ENCODE measurements around the gene RPAP3. TPM values are rescaled to one million over a fixed set of nuclear protein-coding genes. Genes with fewer than 3 reads are reported as not detected.

RPAP3 gene
- total RNA-seq, result 61.2 and 64.9 TPM in 2 replicates

- H3K27ac Mint-ChIP-seq, result peak within 1 kb of the TSS; percentile 98
- H3K9me3 Mint-ChIP-seq, result no peaks in the 10 kb centered on the region
- DNase-seq (ENCODE audit: low spot score), result peak; percentile 97
- intact Hi-C loops (cut with micrococcal nuclease), result loop anchor here (1.0 to 10.0 kb wide), 16 partner anchors 10 to 1713 kb away; partner anchors contain the start of genes ASB8, CCDC184, CCNT1 and HDAC7
- peaks cover 58% of the 10 kb centered on the region for H3K4me1 Mint-ChIP-seq (ENCODE audit: low read depth)
- H3K36me3 Mint-ChIP-seq (ENCODE audit: low read depth), result peaks cover 12% of the 10 kb centered on the region
- H3K27me3 Mint-ChIP-seq (ENCODE audit: insufficient read depth), result no peaks in the 10 kb centered on the region
- H3K4me3 Mint-ChIP-seq, result peak within 1 kb of the TSS; percentile 97
Observed at GRCh38 chr12:47705566-47706425, at the start of gene RPAP3. Gene RPAP3 (minus strand): TSS chr12:47706030. CDS start chr12:47702840, 3,190 bp downstream.

- Mint-ChIP-seq H3K36me3 (ENCODE audit: low read depth) (no peaks in the 10 kb centered on the region), H3K27me3 (ENCODE audit: insufficient read depth) (no peaks in the 10 kb centered on the region), H3K27ac (peak overlapping the region; percentile 42), H3K4me1 (ENCODE audit: low read depth) (peaks cover 54% of the 10 kb centered on the region), H3K9me3 (no peaks in the 10 kb centered on the region), H3K4me3 (no peak overlapping the region)
- no peak for DNase-seq (ENCODE audit: low spot score)
- intact Hi-C loops (cut with micrococcal nuclease), result loop anchor here (1.0 to 10.0 kb wide), 3 partner anchors 13 to 720 kb away; no protein-coding TSS in a partner anchor
Observed at GRCh38 chr12:47754881-47755280, 49.1 kb upstream of the RPAP3 start.

GRCh38 chr12:47754126-47754525, 48.3 kb upstream of the RPAP3 start:
- no peaks in the 10 kb centered on the region for H3K9me3 Mint-ChIP-seq
- H3K4me1 Mint-ChIP-seq (ENCODE audit: low read depth), result peaks cover 46% of the 10 kb centered on the region
- H3K4me3 Mint-ChIP-seq, result no peak overlapping the region
- no peaks in the 10 kb centered on the region for H3K36me3 Mint-ChIP-seq (ENCODE audit: low read depth)
- no peaks in the 10 kb centered on the region for H3K27me3 Mint-ChIP-seq (ENCODE audit: insufficient read depth)
- intact Hi-C loops (cut with micrococcal nuclease), result loop anchor here (1.0 to 10.0 kb wide), 2 partner anchors 12 to 719 kb away; no protein-coding TSS in a partner anchor
- H3K27ac Mint-ChIP-seq, result no peak overlapping the region
- no peak for DNase-seq (ENCODE audit: low spot score)

- DNase-seq (ENCODE audit: low spot score), result no peak
- H3K27ac Mint-ChIP-seq, result peak overlapping the region; percentile 55
- peaks cover 45% of the 10 kb centered on the region for H3K4me1 Mint-ChIP-seq (ENCODE audit: low read depth)
- H3K27me3 Mint-ChIP-seq (ENCODE audit: insufficient read depth), result no peaks in the 10 kb centered on the region
- no peaks in the 10 kb centered on the region for H3K9me3 Mint-ChIP-seq
- intact Hi-C loops (cut with micrococcal nuclease), result loop anchor here (1.0 to 10.0 kb wide), 2 partner anchors 11 to 719 kb away; no protein-coding TSS in a partner anchor
- H3K4me3 Mint-ChIP-seq, result no peak overlapping the region
- H3K36me3 Mint-ChIP-seq (ENCODE audit: low read depth), result no peaks in the 10 kb centered on the region
Observed at GRCh38 chr12:47753021-47754001, 47.5 kb upstream of the RPAP3 start.

GRCh38 chr12:47752552-47752951, 46.7 kb upstream of the RPAP3 start:
- no peak overlapping the region for H3K4me3 Mint-ChIP-seq
- no peaks in the 10 kb centered on the region for H3K9me3 Mint-ChIP-seq
- no peaks in the 10 kb centered on the region for H3K36me3 Mint-ChIP-seq (ENCODE audit: low read depth)
- intact Hi-C loops (cut with micrococcal nuclease), result loop anchor here (10.0 kb wide), 1 partner anchor 718 kb away; no protein-coding TSS in a partner anchor
- H3K27ac Mint-ChIP-seq, result no peak overlapping the region
- H3K27me3 Mint-ChIP-seq (ENCODE audit: insufficient read depth), result no peaks in the 10 kb centered on the region
- peaks cover 43% of the 10 kb centered on the region for H3K4me1 Mint-ChIP-seq (ENCODE audit: low read depth)
- DNase-seq (ENCODE audit: low spot score), result no peak

- no peaks in the 10 kb centered on the region for H3K9me3 Mint-ChIP-seq
- no peak overlapping the region for H3K4me3 Mint-ChIP-seq
- intact Hi-C loops (cut with micrococcal nuclease), result loop anchor here (10.0 kb wide), 1 partner anchor 717 kb away; no protein-coding TSS in a partner anchor
- peaks cover 3% of the 10 kb centered on the region for H3K27me3 Mint-ChIP-seq (ENCODE audit: insufficient read depth)
- no peak for DNase-seq (ENCODE audit: low spot score)
- H3K4me1 Mint-ChIP-seq (ENCODE audit: low read depth), result peaks cover 39% of the 10 kb centered on the region
- H3K27ac Mint-ChIP-seq, result no peak overlapping the region
- H3K36me3 Mint-ChIP-seq (ENCODE audit: low read depth), result no peaks in the 10 kb centered on the region
Observed at GRCh38 chr12:47752121-47752520, 46.3 kb upstream of the RPAP3 start.

- DNase-seq (ENCODE audit: low spot score), result no peak
- intact Hi-C loops (cut with micrococcal nuclease), result loop anchor here (10.0 kb wide), 1 partner anchor 717 kb away; no protein-coding TSS in a partner anchor
- Mint-ChIP-seq H3K4me1 (ENCODE audit: low read depth) (peaks cover 34% of the 10 kb centered on the region), H3K9me3 (no peaks in the 10 kb centered on the region), H3K27me3 (ENCODE audit: insufficient read depth) (peaks cover 3% of the 10 kb centered on the region), H3K4me3 (peak overlapping the region; percentile 26), H3K36me3 (ENCODE audit: low read depth) (no peaks in the 10 kb centered on the region), H3K27ac (no peak overlapping the region)
Observed at GRCh38 chr12:47751561-47751960, 45.7 kb upstream of the RPAP3 start.

GRCh38 chr12:47750916-47751470, 45.2 kb upstream of the RPAP3 start:
- intact Hi-C loops (cut with micrococcal nuclease), result loop anchor here (10.0 kb wide), 1 partner anchor 716 kb away; no protein-coding TSS in a partner anchor
- DNase-seq (ENCODE audit: low spot score), result no peak
- H3K27ac Mint-ChIP-seq, result no peak overlapping the region

GRCh38 chr12:47750229-47750798, 44.5 kb upstream of the RPAP3 start:
- H3K4me3 Mint-ChIP-seq, result no peak overlapping the region
- no peaks in the 10 kb centered on the region for H3K9me3 Mint-ChIP-seq
- no peaks in the 10 kb centered on the region for H3K36me3 Mint-ChIP-seq (ENCODE audit: low read depth)
- intact Hi-C loops (cut with micrococcal nuclease), result loop anchor here (10.0 kb wide), 1 partner anchor 716 kb away; no protein-coding TSS in a partner anchor
- no peak overlapping the region for H3K27ac Mint-ChIP-seq
- peaks cover 22% of the 10 kb centered on the region for H3K4me1 Mint-ChIP-seq (ENCODE audit: low read depth)
- H3K27me3 Mint-ChIP-seq (ENCODE audit: insufficient read depth), result peaks cover 5% of the 10 kb centered on the region
- no peak for DNase-seq (ENCODE audit: low spot score)

More at GRCh38 chr12:47750916-47751470, 45.2 kb upstream of the RPAP3 start:
- H3K4me1 Mint-ChIP-seq (ENCODE audit: low read depth), result peaks cover 28% of the 10 kb centered on the region
- H3K9me3 Mint-ChIP-seq, result no peaks in the 10 kb centered on the region
- peaks cover 3% of the 10 kb centered on the region for H3K27me3 Mint-ChIP-seq (ENCODE audit: insufficient read depth)
- H3K36me3 Mint-ChIP-seq (ENCODE audit: low read depth), result no peaks in the 10 kb centered on the region
- H3K4me3 Mint-ChIP-seq, result no peak overlapping the region

GRCh38 chr12:47748899-47749298, 43.1 kb upstream of the RPAP3 start:
- peaks cover 7% of the 10 kb centered on the region for H3K4me1 Mint-ChIP-seq (ENCODE audit: low read depth)
- H3K36me3 Mint-ChIP-seq (ENCODE audit: low read depth), result no peaks in the 10 kb centered on the region
- intact Hi-C loops (cut with micrococcal nuclease), result no loop called here
- DNase-seq (ENCODE audit: low spot score), result no peak
- no peak overlapping the region for H3K27ac Mint-ChIP-seq
- peaks cover 10% of the 10 kb centered on the region for H3K27me3 Mint-ChIP-seq (ENCODE audit: insufficient read depth)
- H3K4me3 Mint-ChIP-seq, result no peak overlapping the region
- H3K9me3 Mint-ChIP-seq, result no peaks in the 10 kb centered on the region

GRCh38 chr12:47748507-47748828, 42.6 kb upstream of the RPAP3 start:
- intact Hi-C loops (cut with micrococcal nuclease), result no loop called here
- DNase-seq (ENCODE audit: low spot score), result no peak
- Mint-ChIP-seq H3K27ac (no peak overlapping the region), H3K27me3 (ENCODE audit: insufficient read depth) (peaks cover 13% of the 10 kb centered on the region), H3K4me3 (no peak overlapping the region), H3K4me1 (ENCODE audit: low read depth) (peaks cover 3% of the 10 kb centered on the region), H3K36me3 (ENCODE audit: low read depth) (no peaks in the 10 kb centered on the region), H3K9me3 (no peaks in the 10 kb centered on the region)

Data from activated T-helper 1 cell treated with anti-CD3 and anti-CD28 coated beads, Interleukin-12 subunit alpha, Interleukin-12 subunit beta, Interleukin-2, Interleukin-4 antibody, amounts not matched to agents 30 ng/mL and 10 ng/mL and 1 ng/mL, durations not matched to agents 14 hours and 24 hours and 36 hours (primary cell).